Sigmoid colon (tissue), 4 donors: ENCODE measurements around the gene CYB561.

Experiments
- EP300 ChIP-seq, 4 donors: sonication (generic); formaldehyde crosslinking; IDR thresholded peaks; one replicate each; pipeline ENCODE4 v1.6.1; 2017; ENCODE audit warnings: antibody characterized with exemption in 4 of 4
- POLR2A ChIP-seq, 2 donors: fragments of 450-650 bp; IDR thresholded peaks; one replicate each; pipeline ENCODE4 v1.6.1; 2016; ENCODE audit warnings: antibody characterized with exemption in 2 of 2, mild to moderate bottlenecking in 2 of 2, moderate library complexity in 2 of 2

DNA sequence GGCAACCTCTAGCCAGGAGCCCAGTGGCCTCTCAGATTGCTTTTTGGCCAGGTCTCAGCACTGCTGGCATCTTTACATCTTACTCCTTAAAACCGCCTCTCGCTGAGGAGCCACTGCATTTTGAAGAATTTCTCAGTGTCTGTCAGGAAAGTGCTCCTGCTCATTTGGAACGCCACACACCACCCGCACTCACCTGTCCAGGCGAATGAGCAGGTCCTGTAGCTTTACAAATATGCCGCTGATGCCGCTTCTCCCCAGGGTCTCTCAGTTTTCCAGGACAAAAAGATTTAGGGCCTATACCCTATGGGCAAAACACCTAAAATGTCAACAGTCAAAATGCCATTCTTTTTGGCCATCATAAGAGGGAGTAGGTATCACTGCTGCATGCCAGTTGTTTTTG, 22.1 kb downstream of the CYB561 start:
- no peak for TF ChIP-seq POLR2A (IDR thresholded peaks at IDR 0.05)
- TF ChIP-seq EP300 (IDR thresholded peaks at IDR 0.05): no peak
